ENCODE data around the gene CCDC6.

CCDC6 gene

GRCh38 chr10:59900048-59900727 lies 6.2 kb downstream of the CCDC6 start:
- TF ChIP-seq CTCF (IDR thresholded peaks at IDR 0.05; ENCODE audit: low read depth, low read length): no peak
- no peak overlapping the region for H3K4me3 ChIP-seq (ENCODE audit: low read depth, low read length)

GRCh38 chr10:59898125-59898835 lies 8.1 kb downstream of the CCDC6 start:
- no peak for TF ChIP-seq CTCF (IDR thresholded peaks at IDR 0.05; ENCODE audit: low read depth, low read length)
- H3K4me3 ChIP-seq (ENCODE audit: low read depth, low read length): no peak overlapping the region

GRCh38 chr10:59896191-59896590 lies 10.2 kb downstream of the CCDC6 start:
- TF ChIP-seq CTCF (IDR thresholded peaks at IDR 0.05; ENCODE audit: low read depth, low read length): no peak
- no peak overlapping the region for H3K4me3 ChIP-seq (ENCODE audit: low read depth, low read length)

- no peak for TF ChIP-seq CTCF (IDR thresholded peaks at IDR 0.05; ENCODE audit: low read depth, low read length)
- H3K4me3 ChIP-seq (ENCODE audit: low read depth, low read length): no peak overlapping the region
Observed at GRCh38 chr10:59895629-59896116, 10.7 kb downstream of the CCDC6 start.

GRCh38 chr10:59894114-59894513 lies 12.2 kb downstream of the CCDC6 start:
- H3K4me3 ChIP-seq (ENCODE audit: low read depth, low read length): no peak overlapping the region
- TF ChIP-seq CTCF (IDR thresholded peaks at IDR 0.05; ENCODE audit: low read depth, low read length): no peak

DNA sequence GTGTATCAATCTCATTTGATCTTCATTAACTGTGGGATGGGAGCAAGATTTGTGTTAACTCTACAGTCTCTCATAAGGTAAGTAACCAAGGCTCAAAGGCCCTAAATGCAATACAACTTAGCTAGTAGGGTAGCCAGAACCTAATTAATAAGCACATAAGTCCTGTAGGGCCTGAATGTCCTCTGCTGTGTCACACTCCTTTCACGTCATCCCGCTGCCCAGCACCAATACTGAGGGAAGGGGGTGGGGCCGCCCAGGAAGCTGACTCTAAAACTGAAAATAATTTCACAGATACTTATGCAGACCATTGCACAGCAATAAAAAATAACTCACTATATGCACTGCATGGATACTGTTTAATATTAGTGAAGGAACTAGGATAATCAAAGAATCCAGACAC lies 13.7 kb downstream of the CCDC6 start:
- no peak for TF ChIP-seq CTCF (IDR thresholded peaks at IDR 0.05; ENCODE audit: low read depth, low read length)
- no peak overlapping the region for H3K4me3 ChIP-seq (ENCODE audit: low read depth, low read length)

DNA sequence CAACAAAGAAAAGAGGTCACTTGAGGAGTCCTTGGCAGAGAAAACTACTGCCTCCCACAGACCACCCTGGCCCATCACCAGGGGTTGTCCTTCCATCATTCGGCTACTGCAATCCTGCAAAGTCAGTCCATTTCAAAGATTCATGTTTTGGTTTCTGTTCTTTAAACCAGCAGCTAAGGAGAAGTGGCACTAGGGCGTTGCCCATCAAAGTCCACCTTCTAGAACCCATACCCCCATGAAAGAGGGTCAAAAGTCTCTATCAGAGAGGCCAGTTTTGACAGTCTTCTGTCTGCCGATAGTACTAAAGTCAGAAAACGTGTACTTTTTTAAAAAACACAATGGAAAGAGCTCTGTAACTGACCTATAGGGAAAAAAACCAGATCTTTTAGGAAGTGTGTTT lies 14.4 kb downstream of the CCDC6 start:
- TF ChIP-seq CTCF (IDR thresholded peaks at IDR 0.05; ENCODE audit: low read depth, low read length): no peak
- H3K4me3 ChIP-seq (ENCODE audit: low read depth, low read length): no peak overlapping the region
